DMS79 treated with DMSO at 0.1 percent for 48 hours (cell line): ENCODE data around the gene BAHCC1.
A peak's percentile ranks its signal among the peaks of the same experiment; 100 is the strongest.

ENCODE experiments used
- DNase-seq: peaks from one replicate; lab custom pipeline; 2025; lab: John Stamatoyannopoulos, UW

BAHCC1 gene

DNA sequence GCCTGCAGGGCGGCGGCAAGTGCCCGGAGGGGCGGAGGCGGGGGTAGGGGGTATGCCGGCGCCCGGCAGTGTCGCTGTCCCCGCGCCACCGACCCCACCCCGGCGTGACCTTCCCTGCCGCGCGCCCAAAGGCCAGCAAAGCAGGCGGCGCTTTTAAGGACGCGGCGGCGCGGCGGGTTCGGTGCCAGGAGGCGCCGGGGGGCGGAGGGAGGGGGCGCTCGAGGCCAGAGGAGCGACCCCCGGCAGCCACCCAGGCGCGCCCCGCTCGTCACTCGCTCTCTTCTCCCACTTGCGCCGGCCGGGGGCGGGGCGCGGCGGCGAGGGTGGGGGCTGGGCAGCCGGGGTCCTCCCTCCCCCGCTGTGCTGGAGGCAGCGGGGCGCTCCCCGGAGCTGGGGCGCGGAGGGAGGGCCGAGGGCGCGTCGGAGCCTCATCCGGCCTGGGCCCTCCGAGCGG is 8.6 kb upstream of the BAHCC1 start:
- DNase-seq = peak; percentile 13

DNA sequence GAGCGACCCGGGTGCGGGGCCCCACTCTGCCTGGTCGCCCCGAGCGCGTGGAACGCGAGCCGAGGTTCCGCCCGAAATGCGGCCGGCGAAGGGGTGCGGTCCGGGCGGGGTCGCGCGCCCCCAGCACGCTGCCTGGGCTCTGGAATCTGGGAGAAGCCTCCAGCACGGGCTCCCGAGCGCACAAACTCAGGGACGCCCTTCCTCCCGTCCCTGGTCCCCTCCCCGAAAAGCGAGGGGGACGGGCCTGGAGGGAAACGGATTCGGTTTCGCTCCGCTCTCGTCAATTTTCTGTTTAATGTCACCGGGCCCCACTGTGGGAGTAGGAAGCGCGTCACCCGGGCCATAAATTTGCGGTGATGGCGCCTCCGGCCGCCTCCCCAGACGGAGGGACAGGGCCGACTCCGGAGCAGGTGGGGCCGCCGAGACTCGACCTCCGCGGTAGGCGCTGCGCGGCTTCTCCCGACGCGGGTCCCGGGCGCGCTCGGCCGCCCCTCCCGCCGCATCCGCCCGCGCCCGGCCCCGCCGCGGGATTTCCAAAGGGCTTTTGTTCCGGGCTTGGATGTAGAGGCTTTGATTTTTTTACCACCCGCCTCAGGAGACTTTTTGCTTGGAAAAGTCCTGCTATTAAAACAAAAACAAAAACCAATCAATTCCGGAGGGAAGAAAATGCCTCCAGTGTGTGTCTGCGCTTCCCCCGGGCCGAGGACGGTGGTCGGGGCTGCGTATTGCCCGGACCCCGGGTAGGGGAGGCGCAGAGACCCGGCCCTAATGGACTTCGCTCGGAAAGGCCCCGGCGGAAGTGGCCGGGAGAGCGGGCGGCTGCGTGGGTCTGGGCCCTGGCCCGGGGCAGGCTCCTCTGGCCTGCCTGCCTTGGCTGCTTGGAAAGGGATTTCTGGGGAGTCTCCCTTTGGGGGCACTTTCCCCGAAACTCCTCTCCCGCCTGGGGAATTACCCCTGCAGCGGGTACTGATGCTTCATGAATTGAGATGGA is 7.9 kb upstream of the BAHCC1 start:
- DNase-seq = peak; percentile 3

DNA sequence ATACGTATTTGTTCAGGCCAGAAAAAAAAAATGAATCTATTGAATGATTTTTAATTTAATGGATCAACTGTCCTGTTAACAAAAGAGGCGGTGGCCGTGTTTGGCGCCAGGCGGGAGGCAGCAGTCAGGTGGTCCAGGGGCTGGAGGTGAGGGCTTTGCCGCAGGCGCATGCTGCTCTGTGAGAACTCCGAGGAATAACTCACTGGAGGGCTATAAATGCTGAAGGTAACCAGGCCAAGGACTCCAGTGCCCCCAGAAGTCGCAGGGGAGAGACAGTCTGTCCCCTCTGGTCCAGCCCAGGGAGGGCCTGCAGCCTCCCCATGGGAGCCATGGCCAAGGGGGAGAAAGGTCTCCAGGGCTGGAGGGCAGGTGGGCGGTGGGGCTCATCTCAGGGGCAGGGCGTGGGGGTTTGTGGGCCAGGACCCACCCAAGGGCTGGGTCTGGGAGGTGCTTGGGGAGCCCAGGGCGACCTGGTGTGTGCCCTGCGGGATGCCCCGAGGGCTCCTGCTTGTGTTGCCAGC is 7.1 kb upstream of the BAHCC1 start:
- peak; percentile 10 for DNase-seq

DNA sequence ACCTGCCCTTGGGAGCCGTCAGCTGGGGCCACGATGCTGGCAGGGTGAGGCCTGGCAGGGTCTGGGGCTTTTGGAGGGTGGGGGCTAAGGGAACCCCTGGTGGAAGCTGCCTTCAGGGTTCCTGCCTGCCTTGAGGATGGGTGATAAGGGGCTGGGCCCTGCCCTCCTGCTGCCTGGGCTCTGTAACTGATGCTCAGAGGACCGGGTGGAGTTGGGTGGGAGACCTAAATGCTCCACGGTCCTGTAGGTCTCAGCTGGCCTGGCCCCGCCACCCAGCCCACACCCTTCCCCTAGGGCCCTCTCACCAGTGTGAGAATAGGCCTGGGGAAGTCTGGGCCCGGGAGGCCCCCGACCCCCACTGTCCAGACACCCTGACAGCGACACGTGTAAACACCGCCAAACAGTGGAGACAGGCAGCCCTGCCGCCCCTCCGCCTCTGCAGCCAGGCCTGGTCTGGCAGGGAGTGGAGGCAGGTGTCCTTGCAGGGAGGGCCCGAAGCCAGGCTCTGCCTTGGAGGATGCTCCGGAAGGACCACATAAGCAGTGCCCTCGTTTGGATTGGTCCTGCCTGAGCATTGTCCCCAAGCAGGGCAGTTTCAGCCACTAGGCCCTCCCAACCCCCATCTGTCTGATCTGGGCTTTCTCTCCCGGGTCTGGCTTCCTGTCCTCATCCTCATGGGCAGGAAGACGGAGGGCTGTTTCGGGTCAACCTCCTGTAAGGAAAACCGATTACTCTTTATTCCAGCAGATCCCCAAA is 6.5 kb upstream of the BAHCC1 start:
- DNase-seq = no peak

DNA sequence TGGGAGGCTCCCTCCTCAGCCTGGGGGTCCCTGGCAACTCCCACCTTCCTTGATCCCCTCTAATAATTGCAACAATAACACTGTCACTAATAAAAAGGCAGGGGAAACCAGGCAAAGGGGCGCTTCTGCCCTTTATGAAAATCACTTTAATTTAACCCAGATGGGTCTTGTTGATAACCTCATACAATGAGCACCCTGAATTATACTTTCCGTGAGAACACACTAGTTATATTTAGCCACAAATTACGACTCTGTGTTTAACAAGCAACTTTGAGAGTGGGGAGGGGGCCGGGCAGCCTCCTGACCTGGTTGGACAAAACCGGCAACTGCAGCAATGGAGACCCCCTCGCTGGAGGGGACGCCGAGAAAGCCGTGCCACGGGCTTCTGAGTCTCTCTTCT is 5.7 kb upstream of the BAHCC1 start:
- no peak for DNase-seq

DNA sequence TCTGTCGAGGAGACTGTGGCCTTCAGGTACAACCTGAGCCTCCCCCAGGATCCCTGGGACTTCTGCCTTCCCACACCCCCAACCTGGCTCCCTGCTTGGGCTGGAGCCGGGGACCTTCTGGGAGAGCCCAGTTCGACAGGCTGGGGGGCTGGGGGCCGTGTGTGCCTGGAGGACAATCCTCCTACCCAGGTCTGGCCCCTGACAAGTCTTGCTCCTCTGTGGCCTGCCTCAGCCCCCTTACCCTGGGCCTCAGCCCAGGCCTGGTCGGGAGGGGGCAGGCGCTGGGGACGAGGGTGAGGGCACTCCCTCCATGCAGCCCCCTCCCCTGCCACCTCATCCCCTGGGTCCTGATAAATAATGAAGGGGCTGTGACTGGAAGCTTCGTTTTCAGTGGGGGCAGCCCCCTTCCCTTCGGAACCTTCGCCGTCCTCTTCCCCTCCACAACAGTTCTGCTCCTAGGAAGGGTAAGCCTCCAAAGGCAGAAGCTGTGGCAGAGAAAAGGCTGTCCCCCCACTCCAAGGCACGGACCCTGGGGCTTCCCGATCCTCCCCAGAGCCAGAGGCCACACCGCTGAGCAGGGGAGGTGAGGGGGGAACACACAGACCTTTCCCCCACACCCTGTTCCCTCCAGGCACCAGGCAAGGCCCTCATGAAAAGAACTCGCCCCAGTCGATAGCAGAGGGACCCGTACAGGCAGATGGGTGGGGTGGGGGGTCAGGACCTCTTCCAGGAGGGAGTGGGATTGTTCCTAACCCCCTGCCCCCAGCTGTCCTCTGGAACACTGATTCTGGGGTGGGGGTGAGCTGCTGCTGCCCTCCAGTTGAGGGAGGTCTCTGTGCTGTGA is 5.0 kb upstream of the BAHCC1 start:
- DNase-seq = no peak

DNA sequence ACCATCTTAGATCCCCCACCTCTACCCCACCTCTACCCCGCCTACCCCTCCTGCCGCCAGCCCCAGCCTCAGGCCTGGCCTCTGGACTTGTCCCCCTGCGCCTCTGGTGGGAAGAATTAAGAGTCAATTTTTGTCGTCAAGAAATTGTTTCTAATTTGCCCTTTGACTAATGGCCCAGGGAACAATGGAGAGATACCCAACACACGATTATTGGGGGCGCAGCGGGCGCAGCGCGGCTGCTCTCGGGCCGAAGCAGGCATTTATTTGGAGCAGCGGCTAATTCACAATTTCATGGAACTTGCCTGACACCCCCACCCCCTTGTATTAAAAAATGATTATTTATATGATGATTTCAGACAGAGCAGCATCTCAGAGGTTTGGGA is 4.4 kb upstream of the BAHCC1 start:
- DNase-seq = no peak

DNA sequence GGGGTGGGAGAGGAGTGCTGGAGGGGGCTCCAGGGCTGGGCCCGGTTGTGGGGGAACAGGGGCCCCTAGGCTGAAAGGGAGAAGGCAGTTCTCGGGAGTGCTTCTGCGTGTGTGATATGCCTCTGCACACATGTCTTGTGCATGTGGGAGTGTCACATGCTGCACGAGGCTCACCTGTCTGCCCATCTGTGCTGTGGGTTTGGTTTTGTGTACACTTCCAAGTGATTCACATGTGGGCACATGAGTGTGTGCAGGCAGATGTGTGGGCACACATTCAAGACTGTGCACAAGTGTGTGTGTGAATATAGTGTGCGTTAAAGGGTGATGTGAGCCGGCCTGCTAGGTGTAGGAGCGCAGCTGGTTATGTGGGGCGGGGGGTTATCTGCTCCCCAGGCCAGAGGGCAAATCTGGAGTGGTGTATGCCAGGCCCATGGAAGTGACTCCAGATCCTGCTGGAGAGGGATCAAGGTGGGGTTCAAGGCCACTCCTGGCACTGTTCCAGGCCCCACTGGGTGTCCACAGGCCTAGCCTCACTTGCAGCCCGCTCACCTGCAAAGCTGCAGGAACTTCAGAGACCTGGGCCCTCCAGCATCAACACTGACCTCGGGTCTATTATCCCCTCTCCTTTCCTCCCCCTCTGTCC is 3.8 kb upstream of the BAHCC1 start:
- DNase-seq = no peak

DNA sequence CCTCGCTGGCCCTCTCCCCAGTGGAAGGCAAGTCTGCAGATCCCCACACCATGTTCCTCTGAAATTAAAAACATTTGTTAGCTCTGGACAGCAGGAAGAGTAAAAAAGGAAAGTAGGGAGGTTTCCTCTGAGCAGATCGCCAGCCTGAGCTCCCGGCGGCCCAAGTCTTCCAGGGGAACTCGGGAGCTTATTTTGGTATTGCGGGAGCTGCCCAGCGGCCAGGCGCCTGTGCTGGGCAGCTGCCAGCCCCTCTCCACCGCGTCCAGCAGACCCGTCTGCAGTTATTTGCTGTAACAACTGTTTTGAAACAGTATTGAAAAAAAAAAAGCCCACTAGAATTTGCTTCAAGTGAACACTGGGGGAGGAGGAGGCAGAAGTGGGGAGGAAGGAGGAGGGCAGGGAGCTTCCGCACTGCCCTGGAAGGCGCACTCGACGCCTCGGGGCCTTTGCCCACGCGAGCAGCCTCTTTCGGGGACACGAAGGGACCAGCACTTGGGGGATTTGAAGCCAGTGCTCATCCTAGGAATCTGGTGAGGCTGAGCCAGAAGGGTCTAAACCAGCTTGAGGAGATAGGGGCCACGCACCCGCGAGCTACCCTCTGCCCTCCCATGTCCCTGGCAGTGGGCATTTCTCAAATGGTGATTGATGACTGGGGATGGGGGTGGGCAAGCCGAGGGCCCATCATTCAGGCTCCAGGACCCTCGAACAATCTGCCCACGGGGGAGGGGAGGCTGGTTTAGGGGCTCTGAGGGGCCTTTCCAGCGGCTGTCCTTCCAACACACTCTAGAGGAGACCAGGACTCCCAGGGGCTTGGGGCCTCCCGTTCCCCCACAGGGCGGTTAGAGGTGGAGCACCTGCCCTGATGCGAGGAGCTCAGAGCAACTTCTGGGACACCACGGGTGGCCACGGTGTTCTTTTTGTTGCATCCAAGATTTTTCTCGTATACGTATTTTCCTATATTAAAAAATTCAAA is 3.0 kb upstream of the BAHCC1 start:
- DNase-seq = no peak

DNA sequence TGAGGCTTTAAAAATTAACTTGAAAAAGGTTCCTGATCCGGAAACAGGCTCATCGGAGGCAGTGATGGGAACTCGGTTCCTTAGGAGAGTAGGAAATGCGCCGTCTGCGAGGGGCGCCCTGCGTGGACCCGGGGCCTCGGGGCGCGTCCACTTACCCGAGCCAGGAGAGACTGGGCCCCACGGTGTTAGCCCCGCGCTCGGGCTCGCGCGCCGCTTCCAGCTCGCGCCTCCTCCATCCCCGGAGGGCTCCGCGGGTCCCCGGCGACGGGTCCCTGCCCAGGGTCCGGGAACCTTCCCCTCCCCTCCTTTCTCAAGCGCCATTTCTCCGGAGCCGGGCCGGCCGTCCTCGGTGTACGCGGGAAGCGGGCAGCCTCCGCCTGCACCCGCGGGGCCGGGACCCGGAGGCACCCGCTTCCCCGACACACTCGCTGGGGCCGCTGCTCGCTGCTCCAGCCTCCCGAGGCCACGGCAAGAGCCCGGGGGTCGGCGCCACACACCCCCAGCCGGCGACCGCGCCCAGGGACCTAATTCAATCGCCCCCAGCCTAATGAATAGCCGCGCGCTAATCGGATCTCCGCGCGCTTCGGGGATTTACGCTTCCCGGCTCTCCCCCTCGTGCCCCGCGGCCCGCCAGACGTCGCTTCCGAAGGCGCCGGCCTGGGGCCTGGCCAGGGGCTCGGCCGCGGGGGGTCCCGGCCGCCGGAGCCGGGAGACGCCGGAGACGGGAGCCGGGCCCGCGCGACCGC is 2.2 kb upstream of the BAHCC1 start:
- DNase-seq = no peak

DNA sequence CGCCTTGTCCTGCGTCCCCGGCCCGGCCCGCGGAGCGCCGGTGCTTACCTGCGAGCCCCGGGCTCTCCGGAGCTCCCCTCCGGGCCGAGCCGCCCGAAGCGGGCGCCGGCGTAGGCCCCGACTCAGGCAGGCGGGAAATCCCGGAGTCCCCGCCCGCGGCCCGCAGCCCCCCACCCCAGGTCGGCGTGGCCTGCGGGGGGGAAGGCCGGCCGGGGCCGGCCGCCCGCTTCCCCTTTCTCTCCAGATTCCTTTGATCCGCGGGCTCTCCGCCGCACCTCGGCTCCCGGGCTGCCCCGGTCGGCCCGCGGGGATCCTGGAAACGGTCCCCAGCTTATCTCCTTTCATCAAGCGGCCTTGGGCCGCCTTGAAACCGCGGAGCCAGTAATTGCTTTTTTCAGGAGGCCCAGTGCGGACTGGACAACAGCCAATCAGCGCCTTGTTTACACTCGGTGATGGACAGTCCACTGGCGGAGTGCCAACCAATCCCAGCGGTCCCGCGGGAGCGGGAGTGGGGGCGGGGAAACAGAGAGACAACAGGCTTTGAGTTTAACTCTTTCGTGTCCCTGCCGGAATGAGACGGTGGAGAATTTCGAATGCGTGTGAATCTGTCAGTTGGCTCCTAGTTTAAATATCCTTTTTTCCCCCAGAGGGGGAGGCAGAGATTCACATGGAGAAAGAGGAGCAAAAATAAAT is 1.4 kb upstream of the BAHCC1 start:
- peak; percentile 85 for DNase-seq

DNA sequence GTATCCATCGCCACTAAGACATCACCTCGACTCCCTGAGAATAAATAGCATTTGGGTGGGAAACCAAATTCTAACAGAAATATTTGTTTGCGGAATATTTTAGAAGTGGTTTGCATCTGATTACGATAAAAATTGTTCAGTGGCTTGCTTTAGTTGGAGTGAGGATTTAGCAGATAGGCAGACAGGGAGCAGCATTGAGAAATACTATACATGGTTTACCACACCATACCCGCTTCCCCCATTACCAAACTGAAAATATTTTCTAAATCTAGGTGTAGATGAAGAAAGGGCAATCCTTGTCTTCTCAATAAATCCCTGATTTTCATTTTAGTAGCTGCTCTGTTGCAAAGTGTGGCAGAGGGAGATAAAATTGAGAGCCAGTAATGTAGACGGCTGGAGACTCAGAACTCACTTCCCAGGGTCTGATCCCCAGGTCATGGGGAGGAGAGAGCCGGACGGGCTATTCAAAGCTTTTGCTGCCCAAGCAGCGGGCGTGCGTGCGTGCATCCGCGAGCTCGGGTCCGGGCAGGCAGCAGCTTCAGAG is 808 bp upstream of the BAHCC1 start:
- no peak for DNase-seq

DNA sequence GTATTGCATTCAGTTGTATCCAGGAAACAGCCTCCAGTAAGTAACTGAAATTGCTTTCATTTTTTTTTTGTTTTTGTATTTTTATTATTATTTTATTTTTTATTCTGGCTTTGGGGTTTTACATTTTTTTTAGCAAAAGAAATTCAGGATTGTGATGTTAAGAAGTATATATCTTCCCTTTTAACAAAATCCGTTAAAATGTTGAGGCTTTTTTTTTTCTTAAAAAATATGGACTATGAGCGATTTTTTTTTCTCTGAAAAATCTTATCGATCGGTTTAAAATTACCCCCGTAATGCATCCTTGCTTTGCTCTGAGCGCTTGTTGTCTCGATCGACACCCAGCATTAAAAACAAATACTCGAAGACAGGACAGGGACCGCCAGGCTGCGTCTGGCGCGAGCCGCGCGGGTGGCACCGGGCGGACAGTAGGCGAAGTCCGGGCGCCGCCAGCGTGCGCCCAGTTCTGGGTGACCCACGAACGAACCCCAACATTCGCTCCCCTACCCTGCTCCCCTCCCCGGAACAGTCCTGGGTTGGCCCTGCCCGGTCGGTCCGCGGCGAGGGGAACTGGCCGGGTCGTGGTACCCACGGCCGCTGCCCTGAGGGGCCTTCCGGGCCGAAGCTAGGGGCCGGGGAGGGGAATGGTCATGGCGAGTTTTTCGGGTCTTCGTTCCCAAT is 482 bp downstream of the BAHCC1 start:
- no peak for DNase-seq

DNA sequence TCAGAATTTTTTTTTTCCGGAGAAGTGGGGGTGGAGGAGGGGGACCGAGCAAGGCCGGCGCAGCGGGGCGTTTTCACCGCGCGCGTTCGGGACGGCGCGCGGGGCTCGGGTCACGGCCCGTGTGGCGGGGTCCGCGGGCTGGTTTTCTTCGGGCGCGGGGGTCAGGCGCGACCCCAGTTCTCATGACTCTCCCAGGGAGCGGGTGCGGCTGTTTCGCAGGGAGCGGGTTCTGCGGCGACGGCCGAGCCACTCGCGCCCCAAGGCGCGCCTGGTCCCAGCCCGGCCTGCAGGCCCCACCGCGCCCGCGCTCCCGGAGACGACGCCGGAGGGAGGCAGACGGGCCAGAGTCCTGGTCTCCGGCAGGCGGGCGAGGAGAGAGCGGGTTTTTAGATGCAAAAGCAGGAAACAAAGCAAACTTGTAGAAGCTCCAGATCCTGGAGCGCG is 1.0 kb downstream of the BAHCC1 start:
- no peak for DNase-seq

DNA sequence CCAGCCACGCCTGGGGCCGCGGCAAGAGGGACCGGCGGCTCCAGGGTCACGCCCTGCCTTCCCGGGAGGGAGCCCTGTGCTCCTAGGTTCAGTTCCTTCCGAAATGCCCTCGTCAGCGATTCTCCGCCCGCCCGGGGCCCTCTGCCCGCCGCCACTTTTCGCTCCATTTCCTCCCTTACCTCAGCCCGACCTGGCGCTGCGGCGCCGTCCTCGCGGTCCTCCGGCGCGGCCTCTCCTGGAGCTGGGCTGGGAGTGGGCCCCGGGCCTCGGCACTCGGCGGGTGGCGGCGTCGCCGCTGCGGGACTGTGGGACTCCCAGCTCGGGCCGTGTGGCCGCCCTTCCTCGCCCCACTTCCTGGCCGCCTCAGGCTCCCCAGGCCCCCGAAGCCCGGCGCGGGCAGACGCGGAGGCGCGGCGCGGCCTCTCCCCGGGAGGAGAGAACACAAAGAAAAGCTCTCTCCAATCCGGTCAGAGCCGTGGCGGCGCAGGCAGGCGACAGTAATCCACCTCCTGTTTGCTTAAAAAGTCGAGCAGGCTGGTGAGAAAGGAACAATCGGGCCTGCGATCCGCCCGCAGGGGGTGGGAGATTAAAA is 1.6 kb downstream of the BAHCC1 start:
- no peak for DNase-seq

DNA sequence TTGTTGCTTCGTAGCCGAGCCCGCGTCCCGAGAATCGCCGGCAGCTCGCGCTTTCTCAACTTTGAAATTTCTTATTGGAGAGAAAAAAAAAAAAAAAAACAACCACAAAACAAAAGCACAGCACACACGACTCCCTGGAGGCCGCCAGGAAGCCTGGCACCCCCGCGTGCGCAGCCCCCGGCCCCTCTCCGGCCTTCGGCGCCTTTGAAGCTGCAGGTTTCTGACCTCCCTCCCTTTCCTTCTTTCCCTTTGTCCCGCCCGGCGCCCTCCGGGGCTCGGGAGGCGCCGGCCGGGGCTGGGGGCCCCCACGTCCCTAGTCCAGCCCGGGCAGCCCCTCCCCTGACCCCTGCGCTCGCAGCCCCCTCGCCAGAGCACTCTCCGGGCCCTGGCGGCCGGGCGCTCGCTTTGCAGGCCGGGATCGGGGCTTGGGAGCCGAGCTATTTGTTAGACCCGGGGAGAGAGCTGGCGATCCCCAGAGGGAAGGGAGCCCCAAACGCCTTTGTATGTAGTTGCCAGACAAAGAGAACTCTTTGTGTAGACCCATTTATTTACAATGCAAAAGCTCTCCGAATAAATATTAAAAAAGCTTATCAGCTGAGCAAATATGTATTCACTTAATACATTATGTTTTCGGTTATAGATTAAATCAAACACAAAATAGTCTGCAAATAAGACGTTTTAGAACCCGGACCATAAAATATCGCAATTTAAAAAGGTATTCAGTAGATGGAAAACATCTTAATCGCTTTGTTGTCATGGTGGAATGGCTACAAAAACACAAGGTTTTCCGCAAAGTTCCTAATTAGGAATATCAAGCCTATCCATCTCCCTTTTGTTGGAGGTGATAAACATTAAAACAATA is 2.3 kb downstream of the BAHCC1 start:
- peak; percentile 25 for DNase-seq
